GM19395 (cell line): Measurements from ENCODE around the gene PCNX1.

Source experiments
- ATAC-seq: cut with Tn5 transposase; IDR thresholded peaks from one replicate; pipeline ENCODE4 v1.9.1; 2021; ENCODE audit warnings: mild to moderate bottlenecking, moderate library complexity; ENCODE audit not compliant: unreplicated experiment

Gene PCNX1

DNA sequence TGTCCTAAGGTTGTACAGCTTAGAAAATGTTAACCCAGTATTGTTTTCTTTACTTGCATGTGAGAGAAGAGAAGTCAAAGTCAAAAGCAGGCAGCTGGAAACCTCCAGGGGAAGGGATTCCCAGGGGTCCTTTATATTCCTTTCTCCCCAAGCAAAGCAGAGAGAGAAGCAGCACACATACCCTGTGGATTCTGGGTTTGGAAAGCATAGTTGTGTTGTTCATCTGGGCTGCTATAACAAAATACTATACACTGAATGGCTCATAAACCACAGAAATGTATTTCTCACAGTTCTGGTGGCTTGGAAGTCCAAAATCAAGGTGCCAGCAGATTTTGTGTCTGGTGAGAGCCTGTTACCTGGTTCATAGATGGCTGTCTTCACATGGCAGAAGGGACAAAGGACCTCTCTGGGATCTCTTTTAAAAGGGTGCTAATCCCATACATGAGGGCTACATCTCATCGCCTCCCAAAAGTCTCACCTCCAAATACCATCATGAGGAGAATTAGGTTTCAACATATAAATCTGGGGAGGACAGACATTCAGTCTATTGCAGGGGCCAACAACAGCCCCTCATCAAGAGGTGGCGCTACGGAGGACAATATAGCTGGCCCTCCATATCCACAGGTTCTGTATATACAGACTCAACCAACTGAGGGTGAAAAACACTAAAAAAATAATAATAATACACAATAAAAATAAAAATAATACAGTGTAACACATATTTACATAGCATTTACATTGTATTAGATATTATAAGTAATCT, 19.3 kb upstream of the PCNX1 start:
- ATAC-seq: no peak

DNA sequence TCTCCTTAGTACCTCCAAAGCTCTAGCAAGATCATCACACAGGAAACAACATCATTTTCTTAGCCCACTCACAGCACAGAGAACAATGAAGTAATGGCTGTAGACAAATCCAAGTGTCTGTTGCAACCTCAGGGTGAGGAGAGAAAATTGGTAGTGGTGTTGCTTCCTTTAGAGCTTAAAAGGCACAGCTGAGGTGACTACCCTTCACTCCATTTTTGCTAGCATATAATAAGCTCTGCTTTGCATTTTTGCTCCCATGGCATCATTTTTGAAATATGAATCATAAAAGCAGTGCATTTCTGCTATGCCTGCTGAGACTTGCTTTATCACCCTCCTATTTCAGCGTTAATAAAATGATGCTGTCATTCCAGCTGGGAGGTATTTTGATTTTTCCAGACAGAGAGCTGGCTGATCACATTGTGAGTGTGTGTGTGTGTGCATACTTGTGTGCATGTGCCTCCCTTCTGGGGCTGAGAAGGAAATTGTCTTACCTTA, 18.5 kb upstream of the PCNX1 start:
- ATAC-seq: no peak

DNA sequence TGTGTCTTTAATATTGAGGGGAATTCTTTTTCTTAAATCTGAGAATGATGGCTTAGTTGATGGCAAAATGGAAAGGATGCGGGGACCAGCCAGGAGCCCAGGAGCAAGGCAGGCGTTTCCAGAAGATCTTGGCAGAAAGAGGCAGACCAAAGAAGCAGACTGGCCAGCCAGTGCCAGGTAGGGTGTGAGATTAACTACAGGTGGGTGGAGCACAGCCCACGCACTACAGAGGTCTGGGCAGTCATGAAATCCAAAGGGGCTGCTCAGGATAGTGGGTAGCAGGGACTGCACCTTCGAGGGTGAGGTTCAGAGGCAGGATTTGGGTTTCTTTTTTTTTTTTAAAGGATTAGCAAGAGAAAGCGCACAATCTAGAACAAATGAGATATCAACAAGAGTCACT, 17.7 kb upstream of the PCNX1 start:
- no peak for ATAC-seq

DNA sequence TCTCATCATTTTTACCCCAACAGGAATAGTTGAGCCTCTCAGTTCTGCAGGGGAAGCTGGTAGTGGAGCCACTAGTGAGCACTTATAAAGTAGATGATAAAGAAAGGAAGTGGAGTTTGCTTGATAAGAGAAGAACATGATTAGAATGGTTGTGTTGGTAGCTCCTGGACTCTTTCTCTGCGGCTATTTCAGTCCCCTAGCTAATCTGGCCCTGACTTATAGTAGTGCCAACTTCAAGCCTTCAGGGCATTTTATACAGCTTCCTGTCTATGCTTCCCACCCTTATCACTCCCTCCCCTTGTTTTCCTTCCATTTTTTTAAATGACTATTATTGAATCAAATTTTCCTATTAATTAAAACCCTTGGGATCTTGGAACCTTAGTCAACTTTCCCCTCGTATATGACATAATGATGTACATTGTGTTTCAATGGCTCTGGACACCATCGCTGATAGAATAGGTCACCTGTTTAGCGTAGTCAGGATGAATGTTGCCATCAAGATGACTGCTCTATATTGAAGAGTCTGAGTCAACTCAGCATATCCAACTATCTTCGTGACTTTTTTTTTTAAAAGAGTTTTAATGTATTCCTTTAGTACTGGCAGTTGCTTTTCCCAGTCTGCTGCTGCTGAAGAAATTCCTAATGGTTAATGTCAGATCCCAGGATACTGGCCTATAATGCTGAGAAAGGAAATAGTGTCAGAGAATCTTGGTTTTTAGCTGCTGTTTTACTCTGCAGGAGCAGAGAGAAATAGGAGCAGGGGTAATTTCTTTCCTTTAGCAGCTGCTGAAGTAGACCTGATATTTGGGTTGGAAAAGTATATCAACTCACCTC, 16.2 kb upstream of the PCNX1 start:
- no peak for ATAC-seq

DNA sequence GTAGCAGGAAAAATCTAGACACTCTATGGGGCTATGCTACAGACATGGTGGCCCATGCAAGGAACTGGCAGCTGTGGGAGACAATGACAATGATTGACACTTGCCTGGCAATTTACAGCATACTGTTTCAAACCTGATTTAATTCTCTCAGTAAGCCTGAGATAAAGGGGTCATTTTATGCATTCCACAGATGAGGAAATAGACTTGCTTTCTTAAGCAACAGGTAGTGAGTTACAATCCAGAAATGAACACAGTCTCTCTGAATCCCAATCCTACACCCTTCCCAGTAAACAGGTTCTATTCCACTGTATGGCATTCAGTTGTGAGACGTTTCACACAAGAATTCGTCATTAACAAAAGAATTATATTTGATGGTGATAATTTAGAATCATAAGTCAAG, 15.5 kb upstream of the PCNX1 start:
- ATAC-seq: no peak

DNA sequence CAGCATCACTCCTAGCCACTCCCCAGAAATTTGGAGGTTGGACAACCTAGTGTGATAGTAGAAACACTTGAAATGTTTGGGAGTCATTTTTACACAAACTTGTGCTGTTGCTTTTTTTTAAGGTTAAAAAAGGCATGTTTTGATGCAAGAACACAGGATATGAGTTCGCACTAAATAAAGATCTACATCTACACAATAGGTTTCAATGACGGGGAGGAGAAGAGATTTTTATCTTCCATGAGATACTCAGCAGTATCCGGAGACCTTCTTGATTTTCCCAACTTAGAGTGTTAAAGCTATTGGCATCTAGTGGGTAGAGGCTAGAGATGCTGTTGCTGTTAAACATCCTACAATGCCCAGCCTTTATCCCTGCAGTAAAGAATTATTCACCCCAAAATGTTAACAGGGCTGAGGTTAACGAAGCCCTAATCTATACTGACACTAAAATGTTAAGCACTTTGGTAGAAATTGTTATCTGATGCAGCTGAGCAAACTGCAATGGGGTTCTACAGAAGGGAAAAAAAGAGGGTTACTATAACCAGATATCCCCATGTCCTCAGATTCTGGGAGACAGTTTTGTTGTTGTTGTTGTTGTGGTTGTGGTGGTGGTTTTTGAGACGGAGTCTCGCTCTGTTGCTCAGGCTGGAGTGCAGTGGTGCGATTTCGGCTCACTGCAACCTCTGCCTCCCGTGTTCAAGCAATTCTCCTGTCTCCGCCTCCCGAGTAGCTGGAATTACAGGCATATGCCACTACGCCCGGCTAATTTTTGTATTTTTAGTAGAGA, 14.0 kb upstream of the PCNX1 start:
- ATAC-seq: no peak

DNA sequence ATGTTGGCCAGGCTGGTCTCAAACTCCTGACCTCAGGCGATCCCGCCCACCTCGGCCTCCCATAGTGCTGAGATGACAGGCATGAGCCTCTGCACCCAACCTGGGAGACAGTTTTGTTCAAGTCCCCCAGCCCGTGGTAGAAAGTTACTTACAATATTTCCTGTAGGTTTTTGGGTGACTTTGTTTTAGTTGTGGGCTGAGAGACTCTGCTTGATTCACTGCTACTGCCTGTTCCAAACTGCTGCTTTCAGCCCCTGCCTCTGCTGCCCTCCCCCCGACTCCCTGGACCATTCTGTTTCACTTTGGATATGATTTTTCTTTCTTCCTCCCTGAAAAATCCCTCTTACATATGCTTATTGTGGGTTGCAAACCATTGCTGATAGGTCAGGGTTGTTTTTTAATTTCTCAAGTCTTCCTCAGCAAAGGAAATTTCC, 13.4 kb upstream of the PCNX1 start:
- ATAC-seq: no peak

DNA sequence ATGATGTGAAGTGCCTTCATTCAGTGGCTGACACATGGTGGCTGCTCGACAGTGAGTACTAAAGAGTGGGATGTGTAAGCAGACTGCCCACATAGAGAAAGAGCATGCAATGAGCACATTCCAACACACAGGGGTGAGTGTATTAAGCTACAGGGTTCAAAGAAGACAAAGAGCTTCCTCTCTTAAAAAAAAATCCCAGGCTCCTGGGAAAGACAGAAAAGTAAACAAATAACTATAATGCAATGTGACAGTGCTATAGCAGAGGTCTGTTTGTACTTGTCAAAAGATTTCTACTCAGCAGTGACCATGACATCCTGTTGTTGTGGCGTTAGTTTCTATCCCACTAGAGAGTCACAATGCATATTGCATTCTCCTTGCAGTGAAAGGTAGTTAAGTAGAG, 12.4 kb upstream of the PCNX1 start:
- no peak for ATAC-seq

DNA sequence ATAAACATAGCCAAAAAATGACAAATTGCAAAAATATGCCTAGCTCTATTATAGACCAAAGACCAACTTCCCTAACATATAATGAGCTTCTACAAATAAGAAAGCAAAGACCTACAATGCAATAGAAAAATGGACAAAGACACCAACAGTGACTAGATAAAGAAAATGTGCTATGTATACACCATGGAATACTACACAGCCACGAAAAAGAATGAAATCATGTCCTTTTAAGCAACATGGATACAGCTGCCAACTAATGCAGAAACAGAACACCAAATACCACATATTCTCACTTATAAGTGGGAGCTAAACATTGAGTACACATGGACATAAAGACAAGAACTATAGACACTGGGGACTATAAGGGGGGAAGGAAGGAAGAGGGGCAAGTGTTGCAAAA, 10.9 kb upstream of the PCNX1 start:
- no peak for ATAC-seq

DNA sequence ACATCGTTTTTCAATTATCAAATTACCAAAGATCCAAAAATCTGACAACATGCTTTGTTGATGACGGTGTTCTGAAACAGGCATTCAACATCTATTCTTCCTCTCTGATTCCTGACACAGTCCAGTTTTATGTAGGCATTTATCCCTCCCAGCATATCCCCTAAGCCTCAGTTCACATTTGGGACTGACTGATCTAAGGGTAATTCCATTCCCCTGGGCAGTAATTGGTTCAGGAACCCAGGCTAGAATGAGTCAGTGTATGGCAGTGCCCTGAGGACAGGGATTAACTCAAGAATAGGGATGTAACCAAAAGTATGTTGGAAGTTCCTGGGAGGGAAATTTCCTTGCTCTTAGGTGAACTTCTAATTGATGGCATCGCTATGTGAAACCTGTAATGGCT, 10.3 kb upstream of the PCNX1 start:
- no peak for ATAC-seq

DNA sequence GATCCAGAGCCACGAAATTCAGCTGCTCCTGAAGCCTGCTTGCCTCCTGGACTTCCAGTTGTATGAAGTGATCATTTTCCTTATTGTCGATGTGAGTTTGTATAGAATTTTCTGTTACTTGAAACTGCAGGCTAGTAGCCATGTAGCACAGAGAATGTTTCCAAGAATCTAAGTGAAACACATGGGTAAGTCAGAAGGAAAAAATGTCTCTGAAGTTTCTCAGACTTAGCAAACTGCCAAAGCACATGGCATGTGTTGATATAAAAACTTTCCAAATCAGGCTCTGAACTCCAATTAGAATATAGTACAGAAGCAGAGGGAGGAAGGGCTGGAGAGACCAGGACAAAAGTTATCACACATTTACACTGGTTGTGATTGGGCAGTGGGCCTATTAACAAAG, 9.8 kb upstream of the PCNX1 start:
- no peak for ATAC-seq

DNA sequence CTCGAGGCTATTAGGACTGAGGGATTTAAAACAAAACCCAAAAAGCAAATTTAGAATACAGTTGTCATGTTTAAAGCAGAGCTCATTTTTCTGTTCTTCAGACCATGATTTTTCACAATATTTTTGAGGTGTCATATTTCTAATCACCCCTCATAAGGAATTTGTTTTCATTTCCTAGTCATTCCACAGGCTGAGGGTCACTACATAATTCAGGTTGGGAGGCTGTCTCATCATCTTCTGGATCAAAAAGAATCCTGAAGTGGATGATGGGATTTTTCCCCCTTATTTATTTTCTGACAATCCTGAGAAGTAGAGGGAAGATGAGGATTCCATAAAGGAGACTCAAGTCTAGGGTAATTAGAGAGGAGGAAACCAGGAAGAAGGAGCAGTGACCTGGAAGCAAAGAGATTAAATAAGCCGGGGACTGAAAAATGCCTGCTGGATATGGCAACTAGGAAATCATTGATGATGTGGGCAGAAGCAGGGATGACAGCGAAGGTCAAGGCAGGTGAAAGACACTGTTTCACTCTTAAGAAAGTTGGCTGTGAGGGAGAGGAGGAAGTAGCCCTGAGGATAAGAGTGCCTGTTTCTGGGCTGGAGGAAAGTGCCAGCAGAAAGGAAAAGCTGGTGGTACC, 9.0 kb upstream of the PCNX1 start:
- ATAC-seq: no peak

DNA sequence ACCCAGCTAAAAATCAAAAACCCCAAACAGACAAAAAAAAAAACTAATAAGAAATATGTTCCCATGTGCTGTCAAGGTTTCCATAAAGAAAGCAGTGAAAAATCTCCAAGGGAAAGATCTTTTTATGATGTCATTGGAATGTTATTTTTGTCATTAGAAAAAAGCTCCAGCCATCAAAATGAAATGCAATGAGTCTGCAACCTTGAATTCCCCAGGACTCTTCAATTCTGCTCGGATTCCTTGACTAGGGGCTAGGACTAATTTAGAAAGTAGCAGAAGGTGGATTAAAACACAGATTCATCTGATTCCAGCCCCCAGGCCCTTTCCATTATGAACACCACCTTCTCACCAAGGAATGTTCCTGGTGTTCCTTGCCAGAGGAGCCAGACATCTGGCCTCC, 6.0 kb upstream of the PCNX1 start:
- no peak for ATAC-seq

DNA sequence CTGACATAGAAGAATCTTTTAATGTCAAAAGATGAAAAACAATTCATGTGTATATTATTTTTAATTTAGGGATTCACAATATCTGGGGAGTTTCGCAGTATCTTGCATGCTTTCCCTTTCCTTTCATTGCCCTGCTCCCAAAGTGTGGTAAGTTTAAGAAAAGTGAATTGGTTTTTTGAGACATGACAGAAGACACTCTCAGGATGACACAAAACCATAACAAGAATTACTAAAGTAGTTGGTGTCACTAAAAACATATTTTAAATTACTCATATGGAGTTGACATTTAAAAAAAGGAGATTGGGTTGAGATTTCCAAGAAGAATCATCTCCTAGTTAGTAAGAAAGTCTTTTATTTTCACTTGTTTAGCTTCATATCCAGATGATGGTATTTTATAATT, 5.1 kb upstream of the PCNX1 start:
- ATAC-seq: no peak

DNA sequence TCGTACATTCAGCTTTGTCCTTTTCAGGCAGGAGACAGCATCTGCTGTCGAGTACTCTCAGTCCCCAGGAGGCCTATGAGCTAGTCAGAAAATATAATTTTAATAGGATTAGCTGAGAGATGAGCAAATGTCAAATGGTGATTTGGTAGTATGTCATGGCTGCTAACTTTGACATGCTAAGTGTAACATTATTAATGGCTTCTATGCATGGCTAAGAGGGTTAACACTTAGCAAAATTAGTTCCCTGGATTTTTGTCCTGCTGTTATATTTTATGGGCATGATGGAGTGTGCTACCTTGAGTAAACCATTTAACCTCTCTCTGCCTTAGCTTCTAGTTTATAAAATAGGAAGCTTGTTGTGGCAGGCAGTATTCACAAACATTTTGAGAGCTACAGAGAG, 2.9 kb upstream of the PCNX1 start:
- no peak for ATAC-seq

DNA sequence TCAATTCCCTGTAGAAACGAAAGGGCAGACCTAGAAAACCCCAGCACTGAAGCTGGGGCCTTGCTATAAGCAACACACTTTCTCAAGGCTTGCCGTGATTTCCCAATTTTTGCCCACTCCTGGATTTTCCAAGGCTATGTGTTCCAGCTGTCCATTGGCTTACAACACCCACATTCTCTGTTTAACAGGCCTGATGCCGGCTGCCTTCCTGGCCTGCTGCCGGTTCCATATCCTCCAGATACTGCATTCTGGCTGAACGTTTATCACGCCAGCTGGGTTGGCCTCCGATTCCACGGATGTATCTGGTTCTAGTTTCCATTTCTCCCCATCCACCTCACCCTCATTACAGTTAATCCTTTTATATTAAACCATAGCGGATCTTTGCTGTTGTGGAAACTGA, 2.0 kb upstream of the PCNX1 start:
- ATAC-seq: no peak

DNA sequence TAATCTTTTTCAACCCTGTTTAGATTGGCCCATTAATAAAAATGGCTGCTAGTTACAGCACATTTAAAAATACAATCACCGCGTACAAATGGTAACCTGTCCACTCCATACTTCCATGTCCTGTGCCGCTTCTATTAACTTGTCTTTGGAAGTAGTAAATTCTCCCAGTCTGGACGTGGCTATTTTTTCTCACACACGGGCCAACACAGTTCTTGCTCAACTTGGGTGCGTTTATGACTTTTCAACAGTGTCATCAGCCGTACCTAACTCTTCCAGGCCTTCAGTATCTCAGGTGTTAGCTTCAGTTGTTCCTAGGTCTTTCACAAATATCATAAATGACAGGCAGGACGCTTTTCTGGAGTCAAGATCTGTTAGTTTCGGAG, 475 bp upstream of the PCNX1 start:
- peak; percentile 8 for ATAC-seq

DNA sequence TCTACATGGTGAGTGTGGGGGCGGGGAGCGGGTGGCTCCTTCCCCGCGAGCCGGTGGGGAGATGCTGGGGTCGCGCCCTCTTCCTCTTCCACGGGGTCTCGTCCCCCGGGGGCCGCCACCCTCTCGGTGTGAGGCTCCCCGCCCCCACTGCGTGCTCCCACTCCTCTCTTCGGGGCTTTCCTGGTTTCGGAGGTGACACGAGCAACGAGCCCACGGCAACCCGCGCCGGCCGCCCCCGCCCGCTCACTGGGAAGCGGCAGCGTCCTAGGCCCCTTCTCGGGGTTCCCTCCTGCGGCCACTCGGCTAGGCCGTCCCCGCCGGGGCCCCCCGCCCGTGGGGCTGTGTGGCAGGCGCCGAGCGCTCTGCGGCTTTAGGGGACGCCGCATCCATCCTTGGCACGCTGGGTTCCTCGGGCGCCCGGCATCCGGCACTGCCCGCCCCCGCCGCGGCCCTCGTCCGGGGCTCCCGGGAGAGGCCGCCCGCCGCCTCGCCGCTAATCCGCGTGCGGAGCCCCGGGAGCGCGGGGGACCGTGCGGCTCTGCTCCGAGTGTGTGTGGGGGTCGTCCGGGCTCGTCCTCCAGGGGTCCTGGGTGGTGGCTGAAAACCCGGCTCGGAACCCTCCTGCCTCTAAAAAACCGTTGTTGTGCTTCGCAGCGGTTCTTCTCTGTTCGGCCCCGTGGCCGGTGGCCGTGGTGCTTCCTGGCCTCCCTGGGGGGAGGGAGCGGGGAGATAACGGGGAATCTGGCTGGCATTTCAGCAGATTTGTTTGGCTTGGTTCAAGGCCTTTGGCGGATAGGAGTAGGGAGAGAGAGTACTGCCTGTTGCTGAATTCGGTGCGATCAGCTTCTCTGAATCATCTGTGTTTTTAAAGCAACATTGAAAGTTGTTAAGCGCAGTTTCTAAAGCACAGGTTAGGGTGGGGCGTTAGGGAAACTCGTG, 1.0 kb downstream of the PCNX1 start:
- peak; percentile 36 for ATAC-seq

DNA sequence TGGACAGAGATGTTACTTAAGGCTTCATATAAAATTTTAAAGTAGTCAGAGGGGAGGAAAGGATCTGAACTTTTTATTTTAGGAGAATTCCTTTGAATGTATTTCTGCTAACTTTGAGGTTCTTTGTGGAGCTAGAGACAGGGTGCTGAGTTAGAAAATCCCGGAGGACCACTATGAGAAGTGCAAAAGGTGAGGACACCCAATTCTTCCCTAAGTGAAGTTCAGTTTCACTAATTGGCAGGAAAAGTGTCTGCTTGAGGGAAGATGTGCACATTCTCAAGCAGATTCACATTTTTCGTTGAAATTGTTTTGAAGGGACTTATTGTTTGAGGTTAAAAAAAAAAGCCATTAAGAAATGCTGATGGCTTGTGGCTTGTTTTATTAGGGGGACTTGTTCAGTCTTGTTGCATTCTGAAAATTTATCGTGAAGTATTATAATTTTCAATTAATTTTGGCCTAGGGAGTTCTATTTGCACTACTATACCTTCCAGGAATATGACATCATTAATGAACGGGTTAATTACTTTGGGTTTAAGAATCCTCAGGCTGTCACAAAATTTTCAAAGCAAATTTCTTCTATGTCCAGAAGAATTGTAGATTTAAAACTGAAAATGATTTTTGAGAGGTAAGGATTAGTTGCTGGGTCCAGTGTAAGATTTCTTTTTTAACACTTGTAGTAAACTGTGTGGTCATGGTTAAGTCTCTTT, 1.8 kb downstream of the PCNX1 start:
- no peak for ATAC-seq
